ENCODE measurements around the gene VASP.

GRCh38 chr19:45485305-45486077 is 21.8 kb upstream of the VASP start:
- TF ChIP-seq CTCF (IDR thresholded peaks at IDR 0.05) (peak; percentile 92), EZH2 (IDR thresholded peaks at IDR 0.05; ENCODE audit: borderline replicate concordance, insufficient read depth, low read depth, low read length, poor library complexity, severe bottlenecking) (no peak)
